GM10847 (cell line): Measurements from ENCODE around the gene NLRP11.
"Not testable (repeated sequence)": the region's sequence is repeated elsewhere in the genome, so short reads cannot be mapped to it uniquely, and the experiment has no call there.

ENCODE experiments used
- POLR2A ChIP-seq: IDR thresholded peaks from 2 replicates; pipeline ENCODE4 v1.6.1; 2011; ENCODE audit not compliant: insufficient read length; ENCODE audit errors: extremely low read depth

The NLRP11 gene

GRCh38 chr19:55811340-55811739, 20.5 kb downstream of the NLRP11 start:
- TF ChIP-seq POLR2A = no peak

- no peak for TF ChIP-seq POLR2A
These were observed 22.3 kb downstream of the NLRP11 start for GRCh38 chr19:55809381-55810058.

GRCh38 chr19:55802281-55802680, 29.5 kb downstream of the NLRP11 start:
- no peak for TF ChIP-seq POLR2A

GRCh38 chr19:55801416-55801815, 30.4 kb downstream of the NLRP11 start:
- TF ChIP-seq POLR2A = no peak

- TF ChIP-seq POLR2A = no peak
These were observed 36.8 kb downstream of the NLRP11 start for GRCh38 chr19:55795021-55795420.

GRCh38 chr19:55781112-55781511, 50.7 kb downstream of the NLRP11 start:
- no peak for TF ChIP-seq POLR2A

GRCh38 chr19:55778331-55778730, 53.5 kb downstream of the NLRP11 start:
- no peak for TF ChIP-seq POLR2A

GRCh38 chr19:55777528-55777927, 54.3 kb downstream of the NLRP11 start:
- TF ChIP-seq POLR2A = no peak

- TF ChIP-seq POLR2A = not testable (repeated sequence)
These were observed 63.0 kb downstream of the NLRP11 start, which contains the start of gene RFPL4AL1 for GRCh38 chr19:55768818-55769217. Gene RFPL4AL1, plus strand, starts transcription at chr19:55769118. Its CDS starts 2,687 bp downstream, at chr19:55771805.

GRCh38 chr19:55766466-55766865, 65.3 kb downstream of the NLRP11 start:
- no peak for TF ChIP-seq POLR2A

- TF ChIP-seq POLR2A = not testable (repeated sequence)
These were observed 73.0 kb downstream of the NLRP11 start, which contains the start of gene RFPL4A for GRCh38 chr19:55758797-55759196. Gene RFPL4A, plus strand, starts transcription at chr19:55759097. Its CDS starts 2,704 bp downstream, at chr19:55761801.

GRCh38 chr19:55753401-55753800, 78.4 kb downstream of the NLRP11 start:
- TF ChIP-seq POLR2A = no peak

- no peak for TF ChIP-seq POLR2A
These were observed 81.1 kb downstream of the NLRP11 start for GRCh38 chr19:55750715-55751114.

- TF ChIP-seq POLR2A = no peak
These were observed 93.5 kb downstream of the NLRP11 start, which contains the start of gene NLRP9 for GRCh38 chr19:55738302-55738701. Gene NLRP9, minus strand, starts transcription at chr19:55738402. Its CDS starts 28 bp downstream, at chr19:55738374.
